Ascending aorta (tissue), 2 donors: ENCODE results near the gene CDH23. TPM values are rescaled to one million over a fixed set of nuclear protein-coding genes. Genes with fewer than 3 reads are reported as not detected.

Experiments used
- DNase-seq, 2 donors: peaks; one replicate each; pipeline ENCODE4 v3.0.0-alpha.2; 2019; ENCODE audit warnings: low spot score in 2 of 2
- H3K27ac ChIP-seq, 2 donors: fragments of 200-600 bp; sonication (generic); one replicate each; pipeline ENCODE4 v1.5.1; 2016 to 2017; ENCODE audit warnings: mild to moderate bottlenecking in 1 of 2
- H3K27me3 ChIP-seq: fragments of 200-600 bp; sonication (generic); one replicate; pipeline ENCODE4 v1.5.1; 2017
- H3K36me3 ChIP-seq, 2 donors: fragments of 200-600 bp; sonication (generic); one replicate each; pipeline ENCODE4 v1.5.1; 2016
- H3K4me1 ChIP-seq, 2 donors: fragments of 200-600 bp; sonication (generic); one replicate each; pipeline ENCODE4 v1.5.1; 2016 to 2017; ENCODE audit warnings: mild to moderate bottlenecking in 1 of 2
- H3K4me3 ChIP-seq, 2 donors: fragments of 200-600 bp; sonication (generic); one replicate each; pipeline ENCODE4 v1.5.1; 2016 to 2017; ENCODE audit warnings: mild to moderate bottlenecking in 1 of 2
- H3K9me3 ChIP-seq, 2 donors: fragments of 200-600 bp; sonication (generic); one replicate each; pipeline ENCODE4 v1.5.1; 2016
- CTCF ChIP-seq, 3 experiments: fragments of 200-600 bp in 2 of 3; fragments of 450-650 bp in 1 of 3; sonication (generic) in 2 of 3; IDR thresholded peaks; one replicate each; pipeline ENCODE4 v1.5.1; 2016 to 2019; ENCODE audit warnings: antibody characterized with exemption in 3 of 3, mild to moderate bottlenecking in 1 of 3, moderate library complexity in 1 of 3
- intact Hi-C: fragments of 100-400 bp; cut with DNase I; formaldehyde crosslinking; loops from one replicate; pipeline ENCODE4 v1.15.1; 2023
- total RNA-seq: library from RNA; depleted of rRNA; stranded (reverse); fragments of >200 nt; gene quantifications from one replicate; pipeline ENCODE4 v1.1.0, GENCODE V29; 2016

CDH23 gene
- total RNA-seq, 1 donor from 2014 or later = 40.9 TPM

GRCh38 chr10:71534568-71535194 lies 138.0 kb downstream of the CDH23 start:
- no peak for TF ChIP-seq CTCF (IDR thresholded peaks at IDR 0.05)
- DNase-seq = no peak

GRCh38 chr10:71536332-71536731 lies 139.6 kb downstream of the CDH23 start:
- Histone ChIP-seq H3K4me1 (no peaks in the 10 kb centered on the region), H3K27ac (no peak overlapping the region), H3K27me3 (no peaks in the 10 kb centered on the region), H3K36me3 (no peaks in the 10 kb centered on the region), H3K9me3 (no peaks in the 10 kb centered on the region), H3K4me3 (no peak overlapping the region)
- no peak for TF ChIP-seq CTCF (IDR thresholded peaks at IDR 0.05)
- DNase-seq = no peak
- intact Hi-C loops = loop anchor here (5.0 kb wide), 1 partner anchor 846 kb away; no protein-coding TSS in a partner anchor

More at GRCh38 chr10:71534568-71535194, 138.0 kb downstream of the CDH23 start:
- H3K4me1 ChIP-seq = no peaks in the 10 kb centered on the region
- H3K9me3 ChIP-seq = no peaks in the 10 kb centered on the region
- no peak overlapping the region for H3K27ac ChIP-seq
- H3K36me3 ChIP-seq = no peaks in the 10 kb centered on the region
- H3K4me3 ChIP-seq = no peak overlapping the region
- no peaks in the 10 kb centered on the region for H3K27me3 ChIP-seq
- intact Hi-C loops = loop anchor here (5.0 kb wide), 1 partner anchor 848 kb away; no protein-coding TSS in a partner anchor

- intact Hi-C loops = loop anchor here (5.0 kb wide), 1 partner anchor 845 kb away; no protein-coding TSS in a partner anchor
Observed at GRCh38 chr10:71537125-71537524, 140.4 kb downstream of the CDH23 start.

GRCh38 chr10:71537681-71538080 lies 141.0 kb downstream of the CDH23 start:
- no peak overlapping the region for H3K27ac ChIP-seq
- H3K27me3 ChIP-seq = no peaks in the 10 kb centered on the region
- no peaks in the 10 kb centered on the region for H3K36me3 ChIP-seq
- no peaks in the 10 kb centered on the region for H3K4me1 ChIP-seq
- intact Hi-C loops = loop anchor here (5.0 kb wide), 1 partner anchor 845 kb away; no protein-coding TSS in a partner anchor
- no peak overlapping the region for H3K4me3 ChIP-seq
- no peak for TF ChIP-seq CTCF (IDR thresholded peaks at IDR 0.05)
- H3K9me3 ChIP-seq = no peaks in the 10 kb centered on the region
- DNase-seq = no peak

More at GRCh38 chr10:71537125-71537524, 140.4 kb downstream of the CDH23 start:
- no peaks in the 10 kb centered on the region for H3K4me1 ChIP-seq
- no peaks in the 10 kb centered on the region for H3K9me3 ChIP-seq
- H3K27me3 ChIP-seq = no peaks in the 10 kb centered on the region
- no peak for TF ChIP-seq CTCF (IDR thresholded peaks at IDR 0.05)
- no peaks in the 10 kb centered on the region for H3K36me3 ChIP-seq
- DNase-seq = no peak
- no peak overlapping the region for H3K27ac ChIP-seq
- H3K4me3 ChIP-seq = no peak overlapping the region

GRCh38 chr10:71538608-71539260 lies 142.0 kb downstream of the CDH23 start:
- H3K4me3 ChIP-seq = no peak overlapping the region
- no peak overlapping the region for H3K27ac ChIP-seq
- no peaks in the 10 kb centered on the region for H3K9me3 ChIP-seq
- TF ChIP-seq CTCF (IDR thresholded peaks at IDR 0.05) = no peak
- DNase-seq = no peak
- no peaks in the 10 kb centered on the region for H3K36me3 ChIP-seq
- intact Hi-C loops = loop anchor here (5.0 kb wide), 1 partner anchor 844 kb away; no protein-coding TSS in a partner anchor
- H3K27me3 ChIP-seq = no peaks in the 10 kb centered on the region
- no peaks in the 10 kb centered on the region for H3K4me1 ChIP-seq
